ENCODE data around the gene KCNE3. TPM values are rescaled to one million over a fixed set of nuclear protein-coding genes. Genes with fewer than 3 reads are reported as not detected.

Gene KCNE3
- total RNA-seq, 4 donors from 2014 or later = 3.9 to 7.9 (median 5.7) TPM

DNA sequence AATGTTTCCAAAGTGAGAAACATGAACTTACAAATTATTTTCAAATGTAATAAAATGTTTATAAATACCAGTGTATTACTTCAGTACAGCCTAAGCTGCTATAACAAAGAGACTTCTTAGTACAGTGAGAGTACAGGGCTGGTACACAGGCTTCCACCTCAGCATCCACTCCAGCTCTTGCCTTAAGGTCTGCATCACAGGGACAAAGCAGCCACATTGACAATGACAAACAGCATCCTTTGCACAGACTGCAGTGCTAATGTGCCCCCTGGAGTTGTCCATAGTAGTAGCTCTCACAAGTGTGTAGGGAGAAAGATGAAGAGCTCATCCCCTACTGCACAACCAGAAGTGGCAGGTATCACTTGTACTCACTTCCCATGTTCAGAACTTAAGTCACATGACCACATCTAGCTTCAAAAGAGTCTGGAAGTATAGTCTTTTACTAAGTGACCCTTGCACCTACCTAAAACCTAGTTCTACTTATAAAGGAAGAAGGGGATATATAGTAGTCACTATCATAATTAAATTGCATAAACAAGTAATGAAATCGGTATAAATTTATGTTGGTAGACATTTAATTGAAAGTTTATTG, 36.8 kb upstream of the KCNE3 start:
- H3K27ac ChIP-seq = no peak overlapping the region
- TF ChIP-seq POLR2A (IDR thresholded peaks at IDR 0.05) (no peak), CTCF (IDR thresholded peaks at IDR 0.05) (no peak)
- no peaks in the 10 kb centered on the region for H3K36me3 ChIP-seq
- H3K4me3 ChIP-seq (replicated peaks in 1 of 3) = no peak overlapping the region
- no peak for DNase-seq
- H3K9me3 ChIP-seq = no peaks in the 10 kb centered on the region
- no peaks in the 10 kb centered on the region for H3K4me1 ChIP-seq
- WGBS, 2 donors = 97 to 100% methylated on average over 1 of the region's 1 CpG
- intact Hi-C loops (cut with DNase I) = no loop called here
- no peaks in the 10 kb centered on the region for H3K27me3 ChIP-seq

DNA sequence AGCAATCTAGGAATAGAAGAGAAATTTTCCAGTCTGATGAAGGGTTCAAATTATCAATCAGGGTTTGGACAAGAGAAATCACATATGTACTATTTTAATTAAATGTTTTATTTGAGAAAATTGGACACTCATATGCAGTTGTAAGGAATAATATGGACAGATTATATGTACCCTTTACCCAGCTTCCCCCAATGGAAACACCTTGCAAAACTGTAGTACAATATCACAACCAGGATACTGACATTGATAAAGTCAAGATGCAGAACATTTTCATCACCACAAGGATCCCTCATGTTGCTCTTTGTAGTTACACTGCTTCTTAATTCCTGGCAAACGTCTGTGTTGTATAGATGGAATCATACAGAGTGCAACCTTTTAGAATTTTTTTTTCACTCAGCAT, 27.6 kb upstream of the KCNE3 start:
- intact Hi-C loops (cut with DNase I) = no loop called here
- TF ChIP-seq POLR2A (IDR thresholded peaks at IDR 0.05) = no peak
- TF ChIP-seq CTCF (IDR thresholded peaks at IDR 0.05) = no peak

DNA sequence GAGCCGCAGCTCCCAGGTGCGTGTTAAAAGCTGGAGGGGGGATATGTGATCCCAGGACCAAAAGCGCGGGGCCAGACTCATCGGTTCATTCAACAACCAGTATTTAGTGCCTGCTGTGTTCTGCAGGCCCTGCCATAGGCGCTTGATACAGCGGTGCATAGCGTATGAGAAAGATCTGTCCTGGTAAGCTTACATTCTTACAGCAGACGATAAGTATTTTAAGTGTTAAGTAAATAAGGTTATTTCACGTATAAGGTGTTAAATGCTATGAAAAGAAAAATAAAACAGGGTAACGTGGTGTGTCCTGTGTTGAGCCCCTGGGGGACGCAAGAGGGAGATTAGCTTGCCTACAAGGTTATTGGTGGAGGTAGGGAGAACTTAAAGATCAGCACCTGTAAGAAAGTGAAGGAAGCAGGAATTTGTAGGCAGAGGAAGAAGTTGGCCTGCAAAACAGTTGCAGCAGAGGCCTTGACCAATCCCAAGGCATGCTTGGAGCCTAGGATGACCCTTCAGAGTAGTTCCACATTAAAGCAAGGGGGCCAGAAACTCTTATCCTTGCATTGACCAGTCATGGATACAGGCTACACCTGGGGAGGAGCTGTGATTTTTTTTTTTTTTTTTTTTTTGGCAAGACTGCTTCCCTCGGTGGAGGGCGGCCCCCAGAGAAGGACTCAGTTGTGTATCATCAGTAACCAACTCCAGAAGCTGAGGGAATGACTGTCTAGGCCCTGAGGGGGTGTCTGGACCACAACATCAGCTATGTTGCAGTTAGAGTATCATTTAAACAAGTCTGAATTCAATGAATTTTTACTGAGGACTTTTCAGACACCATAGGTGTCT, 26.7 kb upstream of the KCNE3 start:
- intact Hi-C loops (cut with DNase I) = no loop called here
- Histone ChIP-seq H3K27me3 (no peaks in the 10 kb centered on the region), H3K36me3 (no peaks in the 10 kb centered on the region), H3K9me3 (no peaks in the 10 kb centered on the region), H3K4me1 (peaks cover 8 to 11% of the 10 kb centered on the region in 2 donors), H3K27ac (peak overlapping the region; percentile 96 to 99 (median 97)), H3K4me3 (replicated peaks in 1 of 3) (peak overlapping the region; percentile 42 to 96 (median 45))
- DNase-seq = peak; percentile 3 to 5
- 9 to 13% methylated on average over 13 to 14 of the region's 14 CpGs for WGBS, 2 donors
- TF ChIP-seq CTCF (IDR thresholded peaks at IDR 0.05) (peak in 2 of 6 experiments; percentile 13 to 15), POLR2A (IDR thresholded peaks at IDR 0.05) (no peak)

More for the DNA sequence above, 27.6 kb upstream of the KCNE3 start:
- Histone ChIP-seq H3K36me3 (no peaks in the 10 kb centered on the region), H3K27me3 (no peaks in the 10 kb centered on the region), H3K4me1 (peaks cover 8 to 11% of the 10 kb centered on the region in 2 donors), H3K9me3 (no peaks in the 10 kb centered on the region), H3K27ac (no peak overlapping the region), H3K4me3 (replicated peaks in 1 of 3) (no peak overlapping the region)
- DNase-seq = no peak
- 89 to 94% methylated on average over 1 of the region's 1 CpG for WGBS, 2 donors

- intact Hi-C loops (cut with DNase I) = no loop called here
- H3K36me3 ChIP-seq = no peaks in the 10 kb centered on the region
- H3K4me1 ChIP-seq = peaks cover 8 to 11% of the 10 kb centered on the region in 2 donors
- H3K4me3 ChIP-seq (replicated peaks in 1 of 3) = peak within 1 kb of the TSS; percentile 42 to 96 (median 45)
- H3K27ac ChIP-seq = peak within 1 kb of the TSS; percentile 96 to 99 (median 97)
- DNase-seq = peak; percentile 99
- 0% methylated on average over 13 to 22 of the region's 94 CpGs for WGBS, 2 donors
- no peaks in the 10 kb centered on the region for H3K27me3 ChIP-seq
- TF ChIP-seq CTCF (IDR thresholded peaks at IDR 0.05) (peak in 1 of 6 experiments; percentile 9), POLR2A (IDR thresholded peaks at IDR 0.05) (peak; percentile 21 to 93)
- no peaks in the 10 kb centered on the region for H3K9me3 ChIP-seq
Observed at GRCh38 chr11:74492974-74493790, 25.8 kb upstream of the KCNE3 start, which contains the start of gene LIPT2. Gene LIPT2, minus strand, starts transcription at chr11:74493724. Its CDS starts 21 bp downstream, at chr11:74493703.

Measured in thyroid gland (tissue), 4 donors.